Measurements from ENCODE around the gene CACNA2D3. TPM values are rescaled to one million over a fixed set of nuclear protein-coding genes. Genes with fewer than 3 reads are reported as not detected.

The CACNA2D3 gene
- total RNA-seq, 2 donors from 2014 or later = 1.1 to 5.9 TPM

DNA sequence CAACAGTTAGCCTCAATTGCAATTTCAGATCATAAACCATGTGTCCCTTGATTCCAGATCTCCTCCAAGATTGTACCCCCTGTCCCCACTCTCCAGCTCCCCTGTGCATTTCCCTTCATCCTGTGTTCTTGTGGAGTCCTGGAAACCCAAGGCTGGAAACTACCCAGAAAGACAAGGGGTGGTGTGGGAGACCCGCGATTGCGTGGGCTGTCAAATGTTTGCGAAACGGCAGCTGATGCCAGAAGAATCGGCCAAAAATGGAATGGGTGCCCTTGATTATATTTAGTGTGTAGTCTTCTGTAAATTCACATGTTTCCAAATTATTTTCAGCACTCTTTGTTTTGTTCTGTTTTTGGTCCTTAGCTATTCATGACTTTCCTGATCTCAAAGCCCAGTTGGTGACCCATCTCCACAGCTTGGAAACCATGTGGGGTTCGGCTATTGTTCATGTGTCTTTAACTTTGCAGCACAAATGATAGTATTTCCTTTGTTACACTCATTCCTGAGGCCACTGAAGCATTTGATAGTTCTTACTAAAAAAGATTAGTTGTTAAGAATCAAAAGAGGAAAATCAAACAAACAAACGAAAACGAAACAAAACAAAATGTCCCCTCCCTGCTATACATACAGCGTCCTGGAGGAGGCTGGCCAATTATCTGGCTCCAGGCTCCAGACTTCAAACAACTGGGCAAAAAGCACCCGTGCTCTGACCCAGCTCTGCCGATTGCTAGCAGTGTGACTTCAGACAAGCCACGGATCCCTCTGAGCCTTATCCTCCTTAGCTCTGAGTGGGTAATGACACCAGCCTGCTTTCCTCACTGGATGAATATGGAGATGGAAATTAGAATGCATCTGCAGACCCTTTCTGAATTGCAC lies 120.9 kb downstream of the CACNA2D3 start:
- 40% methylated on average over 13 of the region's 13 CpGs for WGBS
- Histone ChIP-seq H3K9me3 (no peaks in the 10 kb centered on the region), H3K36me3 (no peaks in the 10 kb centered on the region), H3K27me3 (replicated peaks; ENCODE audit: insufficient read depth) (no peaks in the 10 kb centered on the region), H3K27ac (no peak overlapping the region), H3K4me1 (replicated peaks) (no peaks in the 10 kb centered on the region), H3K4me3 (peak overlapping the region; percentile 14 to 16)
- TF ChIP-seq POLR2A (IDR thresholded peaks at IDR 0.05) (no peak), POLR2AphosphoS5 (IDR thresholded peaks at IDR 0.05) (no peak)
- TF ChIP-seq, protein P1, sequence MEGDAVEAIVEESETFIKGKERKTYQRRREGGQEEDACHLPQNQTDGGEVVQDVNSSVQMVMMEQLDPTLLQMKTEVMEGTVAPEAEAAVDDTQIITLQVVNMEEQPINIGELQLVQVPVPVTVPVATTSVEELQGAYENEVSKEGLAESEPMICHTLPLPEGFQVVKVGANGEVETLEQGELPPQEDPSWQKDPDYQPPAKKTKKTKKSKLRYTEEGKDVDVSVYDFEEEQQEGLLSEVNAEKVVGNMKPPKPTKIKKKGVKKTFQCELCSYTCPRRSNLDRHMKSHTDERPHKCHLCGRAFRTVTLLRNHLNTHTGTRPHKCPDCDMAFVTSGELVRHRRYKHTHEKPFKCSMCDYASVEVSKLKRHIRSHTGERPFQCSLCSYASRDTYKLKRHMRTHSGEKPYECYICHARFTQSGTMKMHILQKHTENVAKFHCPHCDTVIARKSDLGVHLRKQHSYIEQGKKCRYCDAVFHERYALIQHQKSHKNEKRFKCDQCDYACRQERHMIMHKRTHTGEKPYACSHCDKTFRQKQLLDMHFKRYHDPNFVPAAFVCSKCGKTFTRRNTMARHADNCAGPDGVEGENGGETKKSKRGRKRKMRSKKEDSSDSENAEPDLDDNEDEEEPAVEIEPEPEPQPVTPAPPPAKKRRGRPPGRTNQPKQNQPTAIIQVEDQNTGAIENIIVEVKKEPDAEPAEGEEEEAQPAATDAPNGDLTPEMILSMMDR (IDR thresholded peaks at IDR 0.05) = no peak
- no peak for DNase-seq (ENCODE audit: low spot score)
- intact Hi-C loops (cut with DNase I) = no loop called here

DNA sequence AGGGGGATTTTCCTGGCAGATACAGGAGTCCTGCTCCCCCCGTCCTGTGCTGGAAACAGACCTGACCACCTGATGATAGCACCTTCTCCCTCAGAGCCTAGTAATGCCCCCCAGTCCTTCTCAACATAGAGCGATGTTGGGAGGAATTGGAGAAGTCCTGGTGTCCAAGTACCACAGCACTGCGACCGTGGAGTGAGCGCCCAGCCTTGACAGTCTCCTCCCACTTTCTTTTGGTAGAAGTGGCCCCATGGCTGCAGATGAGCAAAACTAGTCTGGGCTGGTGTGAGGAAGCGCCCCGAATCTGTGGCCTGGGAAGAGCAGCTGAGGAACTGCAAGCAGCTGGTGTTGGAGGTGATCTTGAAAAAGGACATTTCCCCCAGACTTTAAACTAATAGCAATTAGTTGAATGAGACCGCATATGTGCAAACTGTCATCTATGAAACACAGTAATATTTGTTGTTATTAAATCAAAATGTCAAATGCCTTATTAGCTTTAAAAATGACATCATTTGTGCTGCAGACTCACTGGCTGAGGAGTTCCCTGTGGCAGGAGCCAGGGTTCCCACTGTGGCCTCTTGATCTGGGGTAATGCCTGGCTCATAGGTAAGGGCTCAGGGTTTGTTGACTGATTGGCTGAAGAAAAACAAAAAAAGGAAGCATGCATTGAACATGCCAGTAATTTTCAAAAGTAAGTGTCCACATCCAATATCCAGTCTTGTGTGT lies 121.8 kb downstream of the CACNA2D3 start:
- Histone ChIP-seq H3K27ac (no peak overlapping the region), H3K9me3 (no peaks in the 10 kb centered on the region), H3K4me3 (no peak overlapping the region), H3K36me3 (no peaks in the 10 kb centered on the region), H3K4me1 (replicated peaks) (no peaks in the 10 kb centered on the region), H3K27me3 (replicated peaks; ENCODE audit: insufficient read depth) (no peaks in the 10 kb centered on the region)
- DNase-seq (ENCODE audit: low spot score) = no peak
- no peak for TF ChIP-seq POLR2AphosphoS5 (IDR thresholded peaks at IDR 0.05)
- TF ChIP-seq, protein P1 (IDR thresholded peaks at IDR 0.05) = no peak
- no peak for TF ChIP-seq POLR2A (IDR thresholded peaks at IDR 0.05)
- 94% methylated on average over 8 of the region's 8 CpGs for whole genome bisulfite sequencing
- intact Hi-C loops (cut with DNase I) = no loop called here

DNA sequence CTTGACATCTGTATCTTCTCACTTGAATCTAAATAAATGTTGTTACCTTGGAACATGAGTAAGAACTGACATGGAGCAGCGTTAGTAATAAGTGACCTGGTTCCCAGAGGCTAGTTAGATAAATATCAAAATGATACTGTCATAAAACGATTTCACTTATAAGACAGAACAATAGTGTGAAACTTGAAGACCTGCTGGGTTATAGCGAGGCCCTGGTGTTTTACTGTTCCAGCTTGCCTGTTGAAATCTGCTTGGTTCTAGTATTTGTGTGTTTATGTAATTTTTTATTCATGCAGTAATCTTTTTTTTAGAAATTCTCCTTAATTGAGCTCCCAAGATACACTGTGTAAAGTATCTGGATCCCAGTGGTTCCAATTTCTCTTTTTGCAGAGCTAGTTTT lies 129.4 kb downstream of the CACNA2D3 start:
- Histone ChIP-seq H3K4me1 (replicated peaks) (no peaks in the 10 kb centered on the region), H3K27me3 (replicated peaks; ENCODE audit: insufficient read depth) (no peaks in the 10 kb centered on the region), H3K36me3 (no peaks in the 10 kb centered on the region), H3K27ac (no peak overlapping the region), H3K4me3 (no peak overlapping the region), H3K9me3 (no peaks in the 10 kb centered on the region)
- no peak for DNase-seq (ENCODE audit: low spot score)
- intact Hi-C loops (cut with DNase I) = no loop called here
- 30% methylated on average over 3 of the region's 3 CpGs for whole genome bisulfite sequencing
- TF ChIP-seq POLR2AphosphoS5 (IDR thresholded peaks at IDR 0.05) = no peak
- TF ChIP-seq POLR2A (IDR thresholded peaks at IDR 0.05) = no peak
- TF ChIP-seq, protein P1 (IDR thresholded peaks at IDR 0.05) = no peak

DNA sequence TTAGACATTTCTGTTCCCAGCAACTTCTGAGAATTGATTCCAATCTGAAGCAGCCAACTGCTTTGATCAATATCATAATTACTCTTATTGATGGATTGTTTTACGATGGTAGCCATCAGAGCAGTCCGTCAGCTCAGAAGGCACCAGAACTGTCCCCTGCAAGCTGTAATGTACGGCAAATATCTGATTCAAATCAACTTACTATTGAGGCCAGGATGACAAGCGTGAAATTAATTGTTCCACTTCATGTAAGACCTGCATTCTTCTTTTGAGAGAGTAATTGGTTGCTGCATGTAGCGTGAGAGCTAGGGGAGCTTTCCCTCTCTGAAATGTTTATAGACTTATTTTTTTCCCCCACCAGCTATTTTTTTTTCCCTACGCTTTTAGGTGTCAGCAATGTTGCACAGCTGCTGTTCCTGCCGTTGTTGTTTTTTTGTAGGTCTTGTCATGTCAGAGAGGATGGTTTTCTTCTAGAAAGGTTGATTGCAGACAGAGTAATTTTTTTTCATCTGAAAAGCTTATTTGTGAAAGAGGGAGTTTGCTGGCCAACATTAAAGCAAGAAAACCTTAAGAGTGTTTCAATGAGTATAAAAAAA lies 134.9 kb downstream of the CACNA2D3 start:
- Histone ChIP-seq H3K27me3 (replicated peaks; ENCODE audit: insufficient read depth) (no peaks in the 10 kb centered on the region), H3K27ac (no peak overlapping the region), H3K4me1 (replicated peaks) (no peaks in the 10 kb centered on the region), H3K9me3 (no peaks in the 10 kb centered on the region), H3K36me3 (no peaks in the 10 kb centered on the region), H3K4me3 (no peak overlapping the region)
- no peak for TF ChIP-seq POLR2AphosphoS5 (IDR thresholded peaks at IDR 0.05)
- TF ChIP-seq POLR2A (IDR thresholded peaks at IDR 0.05) = no peak
- TF ChIP-seq, protein P1 (IDR thresholded peaks at IDR 0.05) = no peak
- DNase-seq (ENCODE audit: low spot score) = no peak
- intact Hi-C loops (cut with DNase I) = no loop called here
- 66% methylated on average over 7 of the region's 7 CpGs for WGBS
